ENCODE results near the gene STYXL2. TPM values are rescaled to one million over a fixed set of nuclear protein-coding genes. Genes with fewer than 3 reads are reported as not detected.

The STYXL2 gene
- total and polyA plus RNA-seq, 2 of the 4 experiments (the other 2 are of a cell fraction): not detected

DNA sequence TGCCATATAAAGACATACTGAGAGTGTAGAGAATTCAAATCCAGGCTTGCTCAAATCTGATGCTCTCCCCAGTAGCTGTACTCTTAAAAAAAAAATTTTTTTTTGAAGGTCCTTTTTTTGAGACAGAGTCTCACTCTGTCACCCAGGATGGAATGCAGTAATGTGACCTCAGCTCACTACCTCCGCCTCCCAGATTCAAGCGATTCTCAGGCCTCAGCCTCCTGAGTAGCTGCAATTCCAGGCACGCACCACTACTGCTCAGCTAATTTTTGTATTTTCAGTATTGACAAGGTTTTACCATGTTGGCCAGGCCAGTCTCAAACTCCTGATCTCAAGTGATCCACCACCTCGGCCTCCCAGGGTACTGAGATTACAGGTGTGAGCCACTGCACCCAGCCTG lies 28.7 kb downstream of the STYXL2 start:
- Histone ChIP-seq H3K9me3 (ENCODE audit: control insufficient read depth, insufficient read depth, low read length) (no peaks in the 10 kb centered on the region), H2BK20ac (ENCODE audit: low read depth, low read length) (no peak overlapping the region), H3K4me3 (ENCODE audit: insufficient read depth, low read depth, low read length) (no peak overlapping the region), H3K27me3 (ENCODE audit: control insufficient read depth, insufficient read depth, low read length) (peaks cover 10% of the 10 kb centered on the region), H3K9me1 (ENCODE audit: insufficient read depth, low read length) (no peaks in the 10 kb centered on the region), H2BK120ac (ENCODE audit: low read depth, low read length) (no peak overlapping the region), H2BK5ac (ENCODE audit: low read depth, low read length, poor library complexity, severe bottlenecking) (no peak overlapping the region), H4K5ac (ENCODE audit: low read depth, low read length) (no peak overlapping the region), H4K91ac (ENCODE audit: insufficient read depth, low read depth, low read length) (no peak overlapping the region), H3K23ac (ENCODE audit: low read depth, low read length) (no peak overlapping the region), H2AK5ac (ENCODE audit: low read depth, low read length) (no peak overlapping the region), H2BK15ac (ENCODE audit: low read depth, low read length) (no peak overlapping the region), H3K18ac (ENCODE audit: low read depth, low read length) (no peak overlapping the region), H3K4me2 (ENCODE audit: low read depth, low read length) (no peak overlapping the region), H3K14ac (replicated peaks; ENCODE audit: low read depth, low read length) (no peak overlapping the region), H4K8ac (ENCODE audit: low read depth in 2 of 2, low read length in 2 of 2) (no peak overlapping the region), H3K79me1 (ENCODE audit: low read depth in 1 of 2, low read length in 2 of 2) (no peaks in the 10 kb centered on the region), H3K4me1 (ENCODE audit: control insufficient read depth, insufficient read depth, low read length) (no peaks in the 10 kb centered on the region), H2AFZ (replicated peaks; ENCODE audit: low read length, poor library complexity) (no peak overlapping the region), H2AK9ac (replicated peaks; ENCODE audit: low read depth, low read length, poor library complexity) (no peak overlapping the region), H4K20me1 (ENCODE audit: insufficient read depth, low read length) (no peaks in the 10 kb centered on the region), H3K36me3 (ENCODE audit: control insufficient read depth, insufficient read depth, low read length) (no peaks in the 10 kb centered on the region), H3K4ac (ENCODE audit: low read depth, low read length) (no peak overlapping the region), H3K56ac (ENCODE audit: extremely low read depth, insufficient read depth, low read length) (no peak overlapping the region), H3K9ac (ENCODE audit: low read depth, low read length) (no peak overlapping the region), H3K27ac (ENCODE audit: insufficient read depth, low read length) (no peak overlapping the region)
- WGBS, 2 experiments (ENCODE audit: extremely low coverage in 2 of 2, insufficient read length in 1 of 2): 72% methylated on average over 2 of the region's 4 CpGs; no CpG with 5 or more reads in 1 of the 2 experiments
- intact Hi-C loops (cut with micrococcal nuclease) (no loop called here), in situ Hi-C loops (cut with MboI; ENCODE audit: low sequenced_read_pairs) (no loop called here), dilution Hi-C loops (cut with HindIII; ENCODE audit: low sequenced_read_pairs, unreplicated experiment) (no loop called here)
- TF ChIP-seq MAFK (IDR thresholded peaks at IDR 0.05; ENCODE audit: low read depth, low read length) (no peak), POLR2A (IDR thresholded peaks at IDR 0.05; ENCODE audit: low read depth, low read length) (no peak), SMC3 (IDR thresholded peaks at IDR 0.05; ENCODE audit: low read depth, low read length) (no peak), MXI1 (IDR thresholded peaks at IDR 0.05; ENCODE audit: borderline replicate concordance, low read depth, low read length) (no peak), NFE2L2 (IDR thresholded peaks at IDR 0.05; ENCODE audit: low read depth, low read length) (no peak), RCOR1 (IDR thresholded peaks at IDR 0.05; ENCODE audit: insufficient replicate concordance, low read length) (no peak), MAZ (IDR thresholded peaks at IDR 0.05; ENCODE audit: borderline replicate concordance, low read depth, low read length) (no peak), CHD1 (IDR thresholded peaks at IDR 0.05; ENCODE audit: low read depth, low read length) (no peak), FOS (IDR thresholded peaks at IDR 0.05; ENCODE audit: low read depth, low read length) (no peak), CEBPB (IDR thresholded peaks at IDR 0.05; ENCODE audit: low read depth, low read length) (no peak), BHLHE40 (IDR thresholded peaks at IDR 0.05; ENCODE audit: low read depth, low read length) (no peak), RAD21 (IDR thresholded peaks at IDR 0.05; ENCODE audit: low read length) (no peak), RFX5 (IDR thresholded peaks at IDR 0.05; ENCODE audit: low read depth, low read length) (no peak)
- TF ChIP-seq, protein P1, sequence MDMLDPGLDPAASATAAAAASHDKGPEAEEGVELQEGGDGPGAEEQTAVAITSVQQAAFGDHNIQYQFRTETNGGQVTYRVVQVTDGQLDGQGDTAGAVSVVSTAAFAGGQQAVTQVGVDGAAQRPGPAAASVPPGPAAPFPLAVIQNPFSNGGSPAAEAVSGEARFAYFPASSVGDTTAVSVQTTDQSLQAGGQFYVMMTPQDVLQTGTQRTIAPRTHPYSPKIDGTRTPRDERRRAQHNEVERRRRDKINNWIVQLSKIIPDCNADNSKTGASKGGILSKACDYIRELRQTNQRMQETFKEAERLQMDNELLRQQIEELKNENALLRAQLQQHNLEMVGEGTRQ (IDR thresholded peaks at IDR 0.05; ENCODE audit: low read depth, low read length): no peak
- TF ChIP-seq, protein P2, sequence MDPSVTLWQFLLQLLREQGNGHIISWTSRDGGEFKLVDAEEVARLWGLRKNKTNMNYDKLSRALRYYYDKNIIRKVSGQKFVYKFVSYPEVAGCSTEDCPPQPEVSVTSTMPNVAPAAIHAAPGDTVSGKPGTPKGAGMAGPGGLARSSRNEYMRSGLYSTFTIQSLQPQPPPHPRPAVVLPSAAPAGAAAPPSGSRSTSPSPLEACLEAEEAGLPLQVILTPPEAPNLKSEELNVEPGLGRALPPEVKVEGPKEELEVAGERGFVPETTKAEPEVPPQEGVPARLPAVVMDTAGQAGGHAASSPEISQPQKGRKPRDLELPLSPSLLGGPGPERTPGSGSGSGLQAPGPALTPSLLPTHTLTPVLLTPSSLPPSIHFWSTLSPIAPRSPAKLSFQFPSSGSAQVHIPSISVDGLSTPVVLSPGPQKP (IDR thresholded peaks at IDR 0.05; ENCODE audit: borderline replicate concordance, low read depth, low read length): no peak
- TF ChIP-seq, protein P3, sequence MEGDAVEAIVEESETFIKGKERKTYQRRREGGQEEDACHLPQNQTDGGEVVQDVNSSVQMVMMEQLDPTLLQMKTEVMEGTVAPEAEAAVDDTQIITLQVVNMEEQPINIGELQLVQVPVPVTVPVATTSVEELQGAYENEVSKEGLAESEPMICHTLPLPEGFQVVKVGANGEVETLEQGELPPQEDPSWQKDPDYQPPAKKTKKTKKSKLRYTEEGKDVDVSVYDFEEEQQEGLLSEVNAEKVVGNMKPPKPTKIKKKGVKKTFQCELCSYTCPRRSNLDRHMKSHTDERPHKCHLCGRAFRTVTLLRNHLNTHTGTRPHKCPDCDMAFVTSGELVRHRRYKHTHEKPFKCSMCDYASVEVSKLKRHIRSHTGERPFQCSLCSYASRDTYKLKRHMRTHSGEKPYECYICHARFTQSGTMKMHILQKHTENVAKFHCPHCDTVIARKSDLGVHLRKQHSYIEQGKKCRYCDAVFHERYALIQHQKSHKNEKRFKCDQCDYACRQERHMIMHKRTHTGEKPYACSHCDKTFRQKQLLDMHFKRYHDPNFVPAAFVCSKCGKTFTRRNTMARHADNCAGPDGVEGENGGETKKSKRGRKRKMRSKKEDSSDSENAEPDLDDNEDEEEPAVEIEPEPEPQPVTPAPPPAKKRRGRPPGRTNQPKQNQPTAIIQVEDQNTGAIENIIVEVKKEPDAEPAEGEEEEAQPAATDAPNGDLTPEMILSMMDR (conservative IDR thresholded peaks at IDR 0.05; ENCODE audit: low read depth, low read length): no peak
- ChIA-PET POLR2A (ENCODE audit: unreplicated experiment) (no interaction called here), CTCF (no interaction called here)
- no TSS peak for BruUV-seq (replicated peaks)
- no peak for DNase-seq
- no peak for ATAC-seq (ENCODE audit: low read depth)

All from IMR-90 (cell line).